HS-27A (cell line): ENCODE measurements around the gene ZNF462.
"Not testable (repeated sequence)": the region's sequence is repeated elsewhere in the genome, so short reads cannot be mapped to it uniquely, and the experiment has no call there.

Source experiments
- DNase-seq: peaks from one replicate; pipeline ENCODE4 v3.0.0-alpha.2; 2012; ENCODE audit warnings: low read depth, missing footprints

Gene ZNF462

GRCh38 chr9:106962615-106963363 is 99.8 kb downstream of the ZNF462 start:
- no peak for DNase-seq

- no peak for DNase-seq
These were observed 100.7 kb downstream of the ZNF462 start for GRCh38 chr9:106963684-106964083.

- no peak for DNase-seq
These were observed 101.4 kb downstream of the ZNF462 start for GRCh38 chr9:106964329-106964728.

GRCh38 chr9:106964822-106965525 is 102.0 kb downstream of the ZNF462 start:
- no peak for DNase-seq

GRCh38 chr9:106966481-106966880 is 103.5 kb downstream of the ZNF462 start:
- DNase-seq = no peak

GRCh38 chr9:106969696-106970095 is 106.7 kb downstream of the ZNF462 start:
- no peak for DNase-seq

GRCh38 chr9:106970219-106970975 is 107.4 kb downstream of the ZNF462 start:
- no peak for DNase-seq

GRCh38 chr9:106970976-106971457 is 108.1 kb downstream of the ZNF462 start:
- no peak for DNase-seq

GRCh38 chr9:106972082-106972481 is 109.1 kb downstream of the ZNF462 start:
- no peak for DNase-seq

GRCh38 chr9:106974341-106974740 is 111.4 kb downstream of the ZNF462 start:
- no peak for DNase-seq

- DNase-seq = no peak
These were observed 113.8 kb downstream of the ZNF462 start for GRCh38 chr9:106976772-106977171.

GRCh38 chr9:106980551-106981101 is 117.7 kb downstream of the ZNF462 start:
- DNase-seq = no peak

GRCh38 chr9:106981396-106982287 is 118.7 kb downstream of the ZNF462 start:
- no peak for DNase-seq

GRCh38 chr9:106982636-106983035 is 119.7 kb downstream of the ZNF462 start:
- DNase-seq = no peak

- DNase-seq = no peak
These were observed 120.4 kb downstream of the ZNF462 start for GRCh38 chr9:106983346-106983745.

GRCh38 chr9:106989904-106990303 is 126.9 kb downstream of the ZNF462 start:
- DNase-seq = not testable (repeated sequence)

- DNase-seq = no peak
These were observed 129.2 kb downstream of the ZNF462 start for GRCh38 chr9:106992186-106992585.

- no peak for DNase-seq
These were observed 130.6 kb downstream of the ZNF462 start for GRCh38 chr9:106993603-106994002.

GRCh38 chr9:106994463-106994862 is 131.5 kb downstream of the ZNF462 start:
- DNase-seq = no peak

- DNase-seq = no peak
These were observed 137.3 kb downstream of the ZNF462 start for GRCh38 chr9:107000218-107000617.

- DNase-seq = no peak
These were observed 142.2 kb downstream of the ZNF462 start for GRCh38 chr9:107005201-107005600.
